ENCODE results near the gene SERTAD4.
"Not testable (repeated sequence)": the region's sequence is repeated elsewhere in the genome, so short reads cannot be mapped to it uniquely, and the experiment has no call there.

The SERTAD4 gene

DNA sequence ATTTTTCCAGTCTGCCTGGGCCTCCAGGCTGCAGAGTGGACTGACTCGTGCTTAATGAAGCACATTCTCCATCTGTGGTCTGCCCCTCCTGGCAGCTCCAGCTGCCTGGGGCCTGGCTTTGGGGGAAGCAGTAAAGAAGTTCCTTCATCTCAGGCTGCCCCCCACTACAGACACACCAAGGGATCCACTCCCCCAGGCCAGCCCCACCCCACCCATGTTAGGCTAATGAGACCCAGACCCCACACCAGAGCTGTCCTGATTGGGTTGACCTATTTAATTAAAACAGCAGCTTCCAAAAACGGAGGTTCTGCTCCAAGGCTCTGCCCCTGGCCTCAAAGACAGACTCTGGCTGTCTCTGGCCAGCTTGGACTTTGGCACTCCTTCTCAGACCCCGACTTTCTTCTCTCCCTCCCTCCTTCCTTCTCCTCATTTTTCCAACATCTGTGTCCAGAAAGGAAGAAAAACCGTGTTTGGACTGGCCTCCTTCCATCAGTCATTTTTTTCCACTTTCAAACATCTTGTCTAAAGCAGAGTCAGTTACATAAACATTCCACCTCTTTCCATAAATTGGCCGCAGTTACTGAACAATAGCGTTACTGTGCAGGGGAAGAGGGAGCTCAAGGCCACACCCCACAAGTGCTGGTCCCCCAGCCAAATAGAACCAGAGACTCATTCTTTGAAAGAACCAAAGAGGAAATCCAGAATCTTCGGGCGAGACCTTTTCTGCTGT, 29.7 kb downstream of the SERTAD4 start:
- no peak for DNase-seq

DNA sequence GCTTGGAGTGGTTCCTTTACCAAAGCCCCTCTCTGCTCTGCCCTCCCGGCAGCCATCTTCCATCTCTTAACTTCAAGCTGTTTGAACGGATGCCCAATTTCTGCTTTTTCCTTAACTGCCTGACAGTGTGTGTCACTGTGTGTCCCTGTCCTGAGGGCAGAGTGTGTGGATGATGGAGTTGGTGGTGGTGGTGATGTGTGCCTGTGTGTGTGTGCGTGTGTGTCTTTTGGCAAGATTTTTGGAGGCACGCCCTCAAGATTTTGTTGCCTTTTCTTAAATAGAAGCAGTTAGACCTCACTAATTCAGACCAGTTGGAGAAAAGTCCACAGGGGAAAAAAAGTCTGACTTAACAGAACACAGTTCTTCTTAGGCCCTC, 30.3 kb downstream of the SERTAD4 start:
- DNase-seq = no peak

DNA sequence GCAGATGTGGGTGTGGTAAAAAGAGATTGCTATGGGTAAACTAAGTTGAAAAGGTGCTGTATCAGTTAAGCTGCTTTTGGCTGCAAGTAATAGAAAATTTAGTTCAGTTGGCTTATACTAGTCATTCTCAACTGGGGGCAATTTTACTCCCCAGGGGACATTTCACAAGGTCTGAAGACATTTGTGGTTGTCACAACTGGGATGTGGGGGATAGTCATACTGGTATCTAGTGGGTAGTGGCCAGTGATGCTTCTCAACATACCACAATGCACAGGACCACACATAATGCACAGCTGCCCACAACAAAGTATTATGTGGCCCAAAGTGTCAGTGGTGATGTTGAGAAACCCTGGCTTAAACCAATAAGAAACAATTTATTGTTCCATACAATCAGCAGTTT, 31.4 kb downstream of the SERTAD4 start:
- no peak for DNase-seq

DNA sequence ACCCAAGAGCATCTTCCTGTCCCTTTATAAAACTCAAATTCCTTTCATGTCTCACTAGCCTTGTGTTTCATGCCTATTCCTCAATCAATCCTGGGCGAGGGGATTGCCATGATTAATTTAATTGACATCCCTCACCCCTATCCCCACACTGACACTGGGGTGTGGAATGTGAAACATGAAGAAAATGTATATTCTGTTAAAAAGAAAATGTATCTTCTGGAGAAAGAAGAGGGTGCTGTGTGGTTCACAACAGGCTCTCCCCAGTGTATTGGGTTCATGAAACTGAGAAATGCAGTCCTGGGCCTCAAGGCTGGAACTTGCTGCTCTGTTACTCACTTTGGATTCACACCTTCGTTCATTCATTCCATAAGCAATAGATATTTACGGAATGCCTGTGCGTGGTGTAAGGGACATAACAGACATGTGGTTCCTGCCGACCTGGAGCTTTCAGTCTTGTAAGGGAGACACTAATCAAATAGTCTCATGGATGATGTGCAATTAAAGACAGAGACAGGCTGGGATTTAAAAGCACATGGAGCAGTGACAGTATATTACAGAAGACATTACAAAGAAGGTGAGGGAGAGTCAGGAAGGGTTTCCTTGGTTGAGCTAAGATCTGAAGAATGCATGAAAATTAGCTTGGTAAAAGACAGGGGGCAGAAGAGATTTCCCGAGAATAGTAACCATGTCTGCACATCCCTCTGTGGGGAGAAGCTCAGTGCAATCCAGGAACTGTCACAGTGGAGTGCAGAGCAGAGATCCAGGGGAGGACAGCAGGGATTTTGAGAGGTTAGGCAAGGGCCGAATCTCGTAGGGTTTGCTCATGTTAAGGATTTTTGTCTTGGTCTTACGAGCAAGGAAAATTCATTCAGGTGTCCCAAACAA, 32.1 kb downstream of the SERTAD4 start:
- no peak for DNase-seq

DNA sequence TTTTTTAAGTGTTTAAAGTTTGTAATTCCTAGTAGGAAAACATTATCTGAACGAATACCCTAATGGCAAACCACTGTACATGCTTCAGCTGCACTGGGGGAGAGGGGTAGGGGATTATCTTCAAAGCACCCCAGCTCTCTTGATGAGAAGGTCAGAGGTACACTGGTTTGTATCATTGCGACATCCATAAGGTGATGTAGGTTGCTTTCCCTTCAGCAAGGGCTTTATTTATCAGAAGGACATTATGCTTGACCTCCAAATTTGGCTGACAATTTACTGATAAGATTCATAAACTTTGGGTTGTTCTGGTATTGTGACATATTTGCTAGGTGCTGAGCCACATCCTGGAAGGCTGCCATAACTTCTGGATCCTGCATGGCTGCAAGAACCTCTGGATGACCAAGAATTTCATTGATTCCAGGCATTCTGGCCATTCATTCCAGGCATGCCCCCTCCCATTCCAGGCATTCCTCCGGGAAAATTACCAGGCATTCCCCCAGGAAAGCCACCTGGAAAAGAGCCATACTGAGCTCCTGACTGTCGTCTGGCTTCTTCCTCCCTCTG, 32.9 kb downstream of the SERTAD4 start:
- DNase-seq = not testable (repeated sequence)

DNA sequence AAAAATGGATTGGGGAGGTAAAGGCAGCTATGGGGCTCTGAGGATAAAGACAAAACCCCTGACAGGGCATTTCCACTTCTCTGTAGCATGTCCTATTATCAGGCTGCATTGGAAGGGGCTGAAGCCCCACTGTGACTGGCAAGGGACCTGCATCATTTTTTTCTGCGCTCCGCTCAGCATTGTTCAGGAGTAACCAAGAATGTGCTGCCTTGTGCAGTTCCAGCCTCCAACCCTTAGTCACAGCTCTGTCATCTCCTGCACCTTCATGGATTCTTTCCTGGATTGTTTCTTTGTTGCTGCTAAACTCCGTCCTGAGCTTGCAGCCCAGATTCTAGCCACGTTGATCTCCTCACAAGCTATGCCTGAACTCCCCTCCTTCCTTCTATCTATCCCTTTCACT, 37.4 kb downstream of the SERTAD4 start:
- no peak for DNase-seq

DNA sequence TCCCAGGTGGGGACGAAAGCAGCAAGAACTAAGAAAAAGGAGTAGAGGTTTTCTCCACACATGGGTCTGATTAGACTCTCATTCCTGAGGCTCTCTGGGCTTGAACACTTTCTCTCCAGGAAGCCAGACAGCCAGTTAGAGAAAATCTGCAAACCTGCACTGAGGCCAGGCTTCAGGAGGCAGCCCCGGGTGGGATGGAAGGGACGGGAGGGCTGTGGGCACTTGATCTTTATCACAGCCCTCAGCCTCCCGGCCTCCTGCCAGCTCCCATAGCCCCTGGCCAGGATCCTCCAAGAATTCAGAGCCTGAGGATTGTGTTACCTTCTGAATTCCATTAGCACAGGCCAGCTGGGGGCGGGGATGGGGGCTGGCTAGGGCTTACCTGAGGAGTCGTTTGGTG, 40.1 kb downstream of the SERTAD4 start:
- DNase-seq = no peak

DNA sequence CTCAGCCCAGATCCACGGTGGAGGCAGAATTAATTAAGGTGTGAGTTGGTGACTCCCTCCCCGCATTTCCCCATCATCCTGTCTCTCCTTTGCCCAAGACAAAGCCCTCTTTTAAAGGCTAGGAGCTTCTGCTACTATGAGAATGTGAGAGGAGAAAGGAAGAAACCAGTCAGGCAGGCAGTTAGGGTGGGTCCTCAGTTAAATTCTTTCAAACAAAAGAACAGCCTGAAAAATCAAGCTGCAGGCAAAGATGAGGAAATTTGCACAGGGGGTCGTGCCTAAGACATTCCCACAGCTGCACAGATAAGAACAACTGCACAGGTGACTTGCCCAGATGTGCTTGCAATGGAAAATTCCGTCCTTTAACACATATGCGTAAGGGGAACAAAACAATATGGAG, 47.6 kb downstream of the SERTAD4 start:
- no peak for DNase-seq

DNA sequence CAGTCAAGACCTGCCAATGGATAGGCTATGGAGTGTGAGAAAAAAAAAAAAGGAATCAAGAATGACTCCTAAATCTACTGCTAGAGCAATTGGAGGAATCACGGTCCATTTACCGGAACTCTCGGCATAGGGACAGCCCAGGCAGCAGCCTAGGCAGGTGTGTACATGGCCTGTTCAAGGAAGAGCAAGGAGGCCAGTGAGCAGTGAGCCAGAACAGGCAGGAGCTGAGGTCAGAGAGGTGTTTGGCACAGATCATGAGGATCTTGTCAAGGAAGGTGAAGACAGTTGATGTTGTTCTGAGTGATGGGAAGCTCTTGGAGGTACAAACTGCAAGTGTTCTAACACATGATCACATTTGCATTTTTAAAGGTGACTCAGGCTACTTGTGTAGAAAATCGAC, 55.5 kb downstream of the SERTAD4 start:
- DNase-seq = no peak

DNA sequence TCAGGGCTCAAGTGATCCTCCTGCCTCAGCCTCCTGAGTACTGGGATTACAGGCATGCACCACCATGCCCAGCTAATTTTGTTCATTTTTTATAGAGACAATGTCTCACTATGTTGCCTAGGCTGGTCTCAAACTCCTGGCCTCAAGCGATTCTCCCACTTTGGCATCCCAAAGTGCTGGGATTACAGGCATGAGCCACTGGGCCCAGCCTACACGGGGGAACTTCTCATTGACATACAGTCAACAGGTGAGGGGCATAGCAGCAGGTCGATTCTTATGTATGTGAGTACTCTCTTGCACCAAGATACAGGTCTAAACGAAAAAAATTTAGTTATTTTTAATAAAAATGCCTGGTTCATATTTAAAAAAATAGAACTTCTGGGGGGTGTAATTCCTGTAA, 56.7 kb downstream of the SERTAD4 start:
- no peak for DNase-seq

DNA sequence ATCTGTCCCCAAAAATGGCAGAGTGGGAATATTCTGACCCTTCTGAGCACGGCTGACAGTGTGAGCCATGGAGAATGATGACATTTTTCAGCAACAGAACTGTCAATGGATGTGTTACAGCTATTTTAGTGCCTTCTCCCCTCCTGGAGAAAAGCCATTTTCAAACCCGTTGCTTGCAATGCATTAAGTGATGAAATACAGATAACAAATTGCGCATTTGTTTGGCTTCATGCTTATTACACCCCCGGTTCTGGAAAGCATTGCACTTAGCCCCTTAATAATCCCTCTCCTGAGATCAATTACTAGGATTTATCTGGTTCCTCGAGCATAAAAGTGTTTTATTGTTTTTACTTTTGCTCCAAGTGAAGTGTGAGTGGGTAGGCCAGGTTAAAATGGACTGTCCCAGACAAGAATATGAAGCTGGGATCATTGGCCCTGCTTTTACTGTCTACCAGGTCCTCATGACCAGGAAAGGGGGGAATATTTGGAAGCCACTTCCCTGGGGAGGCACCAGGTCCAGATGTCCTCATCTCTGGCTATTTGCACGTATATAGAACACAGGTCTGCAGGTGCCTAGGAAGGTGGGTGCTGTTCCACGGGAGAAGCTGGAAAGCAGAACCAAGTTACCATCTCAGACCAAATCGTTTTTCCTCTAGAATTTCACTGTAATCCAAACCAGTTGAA, 58.6 kb downstream of the SERTAD4 start:
- DNase-seq = no peak

DNA sequence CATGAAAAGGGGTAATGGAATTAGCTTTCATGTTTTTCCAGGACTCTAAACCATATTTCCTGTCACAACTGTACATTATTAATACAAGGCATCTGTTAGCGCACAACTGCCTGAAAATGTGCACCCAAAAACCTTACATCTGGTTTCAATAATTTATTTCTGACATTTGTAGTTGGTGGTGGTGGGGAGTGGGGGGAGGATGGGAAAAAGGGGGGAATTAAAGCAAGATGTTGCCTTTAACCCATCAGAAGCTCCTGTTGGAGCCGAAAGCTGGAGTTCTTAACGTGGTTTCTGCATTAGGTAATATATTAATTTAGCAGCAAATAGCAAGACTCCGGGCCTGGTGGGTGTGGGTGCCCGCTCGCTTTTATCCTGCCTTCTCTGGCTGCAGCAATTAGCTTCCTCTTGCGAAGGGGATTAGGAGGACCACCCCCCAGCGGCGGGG, 59.2 kb downstream of the SERTAD4 start:
- DNase-seq = no peak

DNA sequence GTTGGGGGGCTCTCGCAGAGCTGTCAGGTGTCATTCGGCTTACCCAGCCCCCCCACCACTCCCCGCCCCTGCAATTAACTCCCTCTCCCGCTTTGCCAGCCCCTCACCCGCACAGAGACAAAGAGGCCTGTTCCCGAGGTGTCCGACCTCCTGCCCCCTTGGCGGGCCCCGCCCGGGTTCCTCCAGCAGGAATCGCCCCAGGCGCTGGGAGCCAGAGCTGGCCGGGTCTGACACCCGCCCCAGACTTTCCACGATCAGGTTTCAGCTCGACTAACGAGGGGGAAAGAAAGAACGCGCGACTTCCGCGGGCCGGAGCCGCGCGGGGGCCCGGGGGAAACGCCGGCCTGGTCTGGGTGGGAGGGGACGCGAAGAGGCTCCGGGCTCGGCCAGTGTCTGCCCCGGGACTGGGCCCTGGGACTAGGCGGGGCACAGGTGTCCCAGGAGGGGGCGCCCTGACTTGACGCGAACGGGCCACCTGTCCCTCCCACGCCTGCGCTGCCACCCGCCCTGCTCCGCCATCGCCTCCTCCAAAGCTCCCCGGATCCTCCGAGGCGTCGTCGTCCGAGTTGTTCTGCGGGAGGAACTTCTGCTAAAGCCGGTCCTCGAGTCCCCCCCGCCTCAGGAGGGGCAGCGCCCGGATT, 59.8 kb downstream of the SERTAD4 start:
- peak; percentile 26 for DNase-seq

DNA sequence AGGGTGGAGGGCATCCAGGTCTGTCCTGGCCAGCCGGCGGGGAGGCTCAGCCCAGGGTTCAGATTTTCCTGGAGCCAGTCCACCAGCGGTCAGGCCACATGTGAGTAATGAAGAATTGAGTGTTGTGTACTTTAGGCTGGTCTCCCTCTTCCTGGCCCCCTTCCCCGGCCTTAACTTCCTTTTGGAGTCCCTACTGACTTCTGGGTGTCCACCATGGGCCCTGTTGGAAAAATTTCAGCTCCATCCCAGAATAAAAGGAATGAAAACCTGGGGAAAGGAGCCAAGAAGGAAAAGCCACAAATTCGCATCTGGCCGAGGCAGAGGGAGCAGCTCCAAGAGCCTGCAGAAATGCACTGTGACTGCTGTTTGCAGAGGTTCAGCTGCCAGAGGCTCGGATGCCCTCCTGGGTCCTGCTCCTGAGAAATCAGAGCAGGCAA, 60.6 kb downstream of the SERTAD4 start:
- DNase-seq = no peak

DNA sequence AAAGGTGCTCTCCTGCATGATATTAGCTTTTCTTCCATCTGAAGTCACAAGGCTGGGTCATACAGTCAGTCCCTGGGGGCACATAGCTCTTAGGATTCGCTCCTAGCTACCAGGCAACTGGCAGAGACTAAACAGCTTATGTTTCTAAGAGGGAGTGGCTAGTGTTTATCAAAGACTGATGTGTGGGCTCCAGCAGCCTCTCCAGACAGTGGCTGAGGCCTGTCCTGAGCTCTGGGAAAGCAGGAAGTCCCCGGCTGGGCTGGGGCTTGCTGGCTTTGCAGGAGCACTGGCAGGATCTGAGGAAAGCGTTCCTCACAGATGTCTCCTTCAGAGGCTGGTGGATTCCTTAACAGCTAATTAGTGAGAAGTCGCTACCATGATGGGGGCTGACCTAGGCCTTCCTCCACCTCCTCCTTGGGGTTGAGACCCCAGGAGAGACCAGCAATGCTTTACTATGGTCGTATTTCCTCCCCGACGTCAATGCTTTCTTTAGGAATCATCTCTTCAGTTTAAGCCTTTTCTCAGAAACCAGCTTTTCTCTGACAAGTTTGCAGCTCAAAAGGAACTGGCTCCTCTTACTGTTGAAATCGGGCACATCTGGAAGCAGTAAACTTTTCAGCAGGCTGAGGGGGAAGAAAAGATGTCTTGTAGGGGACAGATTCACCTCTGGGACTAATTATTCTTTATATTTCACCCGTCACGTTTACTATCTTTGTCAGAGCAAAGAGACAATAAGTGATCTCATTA, 62.6 kb downstream of the SERTAD4 start:
- peak; percentile 38 for DNase-seq
